Liver (tissue), 3 donors: ENCODE results near the gene CEPT1.

Source experiments
- CTCF ChIP-seq: fragments of 150-350 bp; IDR thresholded peaks from 2 replicates; pipeline ENCODE4 v1.5.1; 2017; ENCODE audit warnings: improper control_type of control experiment, low read depth, low read length; ENCODE audit not compliant: missing input control
- EGR1 ChIP-seq, 2 donors: IDR thresholded peaks; 2 replicates each; pipeline ENCODE4 v1.6.1; 2016 to 2018; ENCODE audit warnings: antibody characterized with exemption in 2 of 2, low read depth in 2 of 2
- FOXA1 ChIP-seq: IDR thresholded peaks from 2 replicates; pipeline ENCODE4 v1.6.1; 2016; ENCODE audit warnings: antibody characterized with exemption
- MAX ChIP-seq: IDR thresholded peaks from 2 replicates; pipeline ENCODE4 v1.6.1; 2016; ENCODE audit warnings: antibody characterized with exemption
- RAD21 ChIP-seq, 2 donors: IDR thresholded peaks; 2 replicates each; pipeline ENCODE4 v1.6.1; 2016; ENCODE audit warnings: antibody characterized with exemption in 2 of 2, mild to moderate bottlenecking in 2 of 2
- donor health status: healthy.
- donor health status: healthy.

GRCh38 chr1:111101854-111102642 lies 38.0 kb upstream of the CEPT1 start:
- TF ChIP-seq CTCF (no peak), RAD21 (IDR thresholded peaks at IDR 0.05) (no peak), EGR1 (IDR thresholded peaks at IDR 0.05; ENCODE audit: low read depth in 2 of 2) (no peak), FOXA1 (no peak), MAX (no peak)
